CD1c-positive myeloid dendritic cell (primary cell): ENCODE data around the gene MAL.

Source experiments
- DNase-seq: peaks from one replicate; pipeline ENCODE4 v3.0.0-alpha.2; 2016; ENCODE audit errors: extremely low spot score

The MAL gene

DNA sequence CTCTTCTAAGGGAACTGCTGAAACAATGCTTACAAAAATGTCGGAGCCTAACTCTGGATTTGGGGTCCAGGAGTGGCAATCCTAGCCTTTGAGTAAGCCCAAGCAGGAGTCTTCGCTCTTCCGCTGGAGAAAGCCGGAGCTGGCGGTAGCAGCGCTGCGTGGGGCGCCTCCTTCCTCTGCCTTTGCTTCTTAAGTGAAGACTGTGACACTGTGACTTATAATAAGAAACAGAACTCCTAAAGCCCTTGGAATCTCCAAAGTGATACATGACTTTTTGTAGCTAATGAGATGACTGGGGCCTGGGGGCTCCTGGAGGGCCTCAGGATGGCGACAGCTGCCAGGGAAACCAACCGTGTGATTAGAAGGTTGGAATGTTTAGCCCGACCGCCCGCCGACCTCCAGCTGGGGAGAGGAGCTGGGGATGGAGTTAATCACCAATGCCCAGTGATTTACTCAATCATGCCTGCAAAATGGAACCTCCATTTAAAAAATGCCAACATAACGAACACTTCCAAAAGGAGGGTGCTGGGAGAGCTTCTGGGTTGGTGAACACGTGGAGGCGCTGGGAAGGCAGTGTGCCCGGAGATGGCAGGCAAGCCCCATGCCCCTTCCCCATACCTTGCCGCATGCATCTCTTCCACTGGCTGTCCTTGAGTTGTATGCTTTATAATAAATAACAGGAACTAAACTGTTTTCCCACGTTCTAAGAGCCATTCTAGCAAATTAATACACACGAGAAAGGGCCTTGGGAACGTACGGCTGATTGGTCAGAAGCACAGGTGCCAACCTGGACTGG is 29.0 kb upstream of the MAL start:
- no peak for DNase-seq

GRCh38 chr2:94997981-94998930 is 27.3 kb upstream of the MAL start:
- DNase-seq: no peak

DNA sequence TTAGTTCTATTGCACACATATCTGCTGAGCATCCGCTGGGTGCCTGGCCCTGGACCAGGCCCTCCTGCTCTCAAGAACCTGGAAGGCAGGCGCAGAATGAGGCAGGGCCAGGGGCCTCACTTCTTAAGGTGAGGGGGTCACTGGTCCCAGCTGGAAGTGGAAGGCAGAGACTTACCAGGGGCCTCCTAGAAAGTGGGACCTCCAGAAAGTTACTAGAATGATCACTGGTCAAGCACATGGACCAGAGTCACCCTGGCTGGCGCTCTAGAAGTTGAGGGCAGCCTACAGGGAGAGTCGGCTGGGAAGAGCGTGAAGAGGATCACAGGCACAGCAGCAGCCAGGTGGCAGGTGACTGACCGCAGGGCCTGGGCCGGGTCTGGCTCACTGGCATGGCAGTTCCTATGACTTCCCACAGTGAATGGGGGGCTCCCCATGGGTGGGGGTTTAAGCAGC is 26.1 kb upstream of the MAL start:
- DNase-seq: no peak

DNA sequence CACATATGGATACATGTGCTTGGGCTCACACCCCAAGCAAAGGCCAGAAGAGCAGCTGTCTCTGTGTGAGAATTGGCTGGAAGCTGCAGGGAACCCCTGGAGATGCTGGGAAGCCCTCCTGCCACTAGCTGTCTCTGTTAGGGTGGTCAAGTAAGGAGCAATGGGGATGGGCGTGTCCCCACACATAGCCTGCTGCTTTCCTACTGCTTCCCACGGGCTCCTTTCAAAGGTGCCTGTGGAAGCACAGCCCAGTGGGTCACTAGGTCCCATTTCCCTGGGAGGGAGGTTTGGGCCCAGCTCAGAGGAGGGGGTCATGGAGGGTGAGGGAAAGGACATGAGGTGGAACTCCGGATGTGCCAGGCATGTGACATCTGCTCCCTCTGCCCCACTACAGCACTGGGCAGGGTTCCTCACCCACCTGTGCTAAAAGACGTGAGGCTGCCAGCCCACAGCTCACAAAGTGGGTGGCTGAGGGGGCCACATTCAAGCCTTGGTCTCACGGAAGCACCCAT is 24.4 kb upstream of the MAL start:
- DNase-seq: no peak

GRCh38 chr2:95001701-95002100 is 23.8 kb upstream of the MAL start:
- DNase-seq: no peak

- DNase-seq: no peak
Measured at GRCh38 chr2:95002498-95002897, 23.0 kb upstream of the MAL start.

DNA sequence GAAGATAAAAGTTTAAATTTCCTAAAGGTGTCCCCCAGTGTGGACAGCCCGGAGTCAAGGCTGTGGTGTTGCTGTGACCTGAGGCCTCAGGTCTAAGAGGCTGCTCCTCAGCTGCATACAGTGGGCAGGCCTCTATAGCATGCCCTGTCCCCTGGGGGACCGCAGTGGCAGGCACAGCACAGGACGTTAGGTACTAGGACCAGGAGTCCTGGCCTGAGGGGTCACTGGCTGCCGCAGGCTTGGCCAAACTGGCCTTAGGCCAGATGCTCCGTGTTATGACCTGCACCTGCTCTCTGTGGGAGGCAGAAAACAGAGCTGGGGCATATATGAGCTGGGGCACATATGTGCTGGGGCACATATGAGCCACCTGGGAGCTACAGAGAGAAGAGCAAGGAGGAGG is 21.2 kb upstream of the MAL start:
- no peak for DNase-seq

GRCh38 chr2:95004711-95005110 is 20.8 kb upstream of the MAL start:
- DNase-seq: no peak

- no peak for DNase-seq
Measured at GRCh38 chr2:95005726-95006125, 19.8 kb upstream of the MAL start.

GRCh38 chr2:95006588-95006987 is 18.9 kb upstream of the MAL start:
- no peak for DNase-seq

DNA sequence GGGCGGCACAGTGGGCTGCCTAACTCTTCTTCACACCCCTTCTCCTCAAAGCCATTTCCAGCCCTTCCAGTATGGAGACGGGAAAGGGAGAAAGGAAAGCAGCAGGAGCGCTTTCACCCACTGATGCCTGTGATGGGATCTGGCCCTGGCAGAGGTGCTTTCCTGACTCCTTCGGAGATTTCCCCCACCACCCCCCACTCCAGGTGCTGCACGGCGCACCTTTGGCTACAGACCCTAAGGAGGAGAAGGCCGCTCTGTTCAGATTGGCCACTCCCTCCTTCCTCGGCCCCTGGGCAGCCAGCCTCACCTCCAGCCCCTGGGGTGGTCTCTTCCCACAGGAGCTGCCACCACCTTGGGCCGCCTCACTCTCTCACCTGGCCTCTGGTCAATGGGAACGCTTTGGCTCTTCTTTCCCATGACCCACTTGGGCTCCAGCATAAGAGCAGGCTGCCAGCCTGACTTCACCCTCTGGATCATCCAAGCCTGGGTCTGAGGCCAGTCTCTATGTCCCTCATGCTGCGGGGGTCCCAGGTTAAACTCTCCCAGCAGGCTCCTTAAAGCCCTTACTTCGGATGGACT is 18.4 kb upstream of the MAL start:
- no peak for DNase-seq

DNA sequence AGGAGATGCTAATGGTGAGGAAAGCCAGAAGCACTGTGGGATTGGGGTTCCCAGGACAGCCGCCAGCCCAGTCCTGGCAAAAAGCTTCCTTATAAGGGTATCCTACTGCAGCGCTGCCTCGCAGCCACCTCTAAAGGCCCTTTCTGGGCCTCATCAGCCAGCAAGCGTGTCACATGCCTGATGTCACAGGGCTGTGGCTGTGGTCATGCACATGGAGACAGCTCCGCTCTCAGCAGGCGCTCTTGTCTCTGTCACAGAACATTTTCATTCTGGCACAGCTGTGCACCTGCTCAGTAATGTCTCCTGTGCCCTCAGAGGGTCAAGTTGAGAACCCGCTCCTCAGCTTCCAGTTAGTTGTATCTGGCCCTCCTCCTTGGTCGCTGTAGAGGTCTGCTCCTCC is 17.7 kb upstream of the MAL start:
- DNase-seq: no peak

- no peak for DNase-seq
Measured at GRCh38 chr2:95008306-95008705, 17.2 kb upstream of the MAL start.

GRCh38 chr2:95008996-95009395 is 16.5 kb upstream of the MAL start:
- DNase-seq: no peak

- no peak for DNase-seq
Measured at GRCh38 chr2:95009412-95009811, 16.1 kb upstream of the MAL start.

- no peak for DNase-seq
Measured at GRCh38 chr2:95010126-95010525, 15.4 kb upstream of the MAL start.

DNA sequence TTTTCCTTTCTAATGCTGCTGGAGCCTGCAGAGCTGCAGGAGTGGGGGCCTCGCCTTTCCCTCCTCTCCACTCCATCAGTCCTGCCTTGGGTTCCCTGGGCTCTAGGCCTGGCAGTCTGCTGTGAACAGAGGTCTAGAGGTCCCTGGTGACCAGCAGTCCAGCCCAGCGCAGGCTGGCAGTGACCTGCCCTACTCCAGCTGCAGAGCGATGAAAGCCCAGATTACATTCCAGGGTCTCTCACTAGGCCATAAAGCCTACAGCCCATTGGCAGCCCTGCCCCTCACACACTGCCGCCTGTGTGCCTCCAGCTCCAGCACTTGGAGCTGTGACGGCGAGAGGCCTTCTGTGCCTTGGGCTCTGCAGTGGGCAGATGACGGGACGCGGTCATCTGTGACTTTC is 14.8 kb upstream of the MAL start:
- DNase-seq: no peak

GRCh38 chr2:95012881-95013550 is 12.5 kb upstream of the MAL start:
- no peak for DNase-seq

DNA sequence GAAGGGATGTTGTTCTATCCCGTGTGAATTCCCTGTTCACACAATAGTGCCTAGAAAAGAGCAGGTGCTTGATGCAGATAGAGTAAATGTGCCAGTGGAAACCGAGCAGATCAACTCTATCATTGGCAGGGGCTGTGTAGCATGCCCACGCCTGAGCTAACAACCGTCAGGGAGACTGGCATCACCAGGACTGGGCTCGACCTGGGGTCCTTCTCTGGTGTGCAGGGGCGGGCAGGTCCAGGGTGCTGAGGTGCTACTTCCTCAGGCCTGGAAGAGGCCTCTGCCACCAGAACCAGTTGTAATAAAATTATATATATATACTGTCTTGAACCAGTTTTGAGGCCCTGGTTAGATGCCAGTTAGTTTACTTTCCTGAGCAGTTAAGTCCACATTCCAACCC is 11.8 kb upstream of the MAL start:
- no peak for DNase-seq

DNA sequence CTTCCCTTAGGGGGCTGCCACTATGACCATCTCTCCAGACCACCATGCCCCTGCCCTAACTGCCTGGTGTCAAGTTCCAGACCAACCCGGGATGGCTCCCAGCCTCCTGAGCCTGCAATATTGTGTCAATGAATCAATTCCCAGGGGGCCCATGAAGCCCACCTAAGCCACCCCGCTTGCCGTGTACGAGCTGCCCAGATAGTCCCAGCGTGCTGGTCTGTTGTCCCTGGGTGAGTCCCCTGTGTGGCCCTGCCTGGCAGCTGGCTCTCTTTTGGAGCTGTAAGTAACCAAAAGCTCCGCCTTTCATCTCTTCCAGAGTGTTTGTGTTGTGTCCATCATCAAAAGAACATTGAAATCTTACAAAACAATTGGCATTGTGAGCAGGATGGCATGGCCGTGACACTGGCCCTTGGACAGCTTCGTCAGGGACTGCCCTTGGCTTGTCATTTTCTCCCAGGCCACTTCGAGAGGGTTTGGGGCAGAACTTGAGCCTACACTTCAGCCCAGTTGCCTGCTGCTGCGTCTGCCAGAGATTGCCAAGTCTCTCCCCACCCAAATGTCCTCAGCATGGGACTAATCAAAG is 11.3 kb upstream of the MAL start:
- DNase-seq: no peak

- DNase-seq: no peak
Measured at GRCh38 chr2:95015261-95015912, 10.1 kb upstream of the MAL start.
